Dermis microvascular lymphatic vessel endothelial cell (primary cell): ENCODE results near the gene BBS9. TPM values are rescaled to one million over a fixed set of nuclear protein-coding genes. Genes with fewer than 3 reads are reported as not detected.

ENCODE experiments used
- DNase-seq, 2 donors: peaks; one replicate each; pipeline versions ENCODE4 v3.0.0 to v3.0.0-alpha.2; 2010; ENCODE audit warnings: low read depth in 2 of 2
- total RNA-seq: library from RNA; depleted of rRNA; stranded (reverse); fragments of >200 nt; gene quantifications from 2 replicates; pipeline ENCODE4 v1.2.1, GENCODE V29; 2014

Gene BBS9
- total RNA-seq, 1 donor from 2014 or later: 11.2 TPM

DNA sequence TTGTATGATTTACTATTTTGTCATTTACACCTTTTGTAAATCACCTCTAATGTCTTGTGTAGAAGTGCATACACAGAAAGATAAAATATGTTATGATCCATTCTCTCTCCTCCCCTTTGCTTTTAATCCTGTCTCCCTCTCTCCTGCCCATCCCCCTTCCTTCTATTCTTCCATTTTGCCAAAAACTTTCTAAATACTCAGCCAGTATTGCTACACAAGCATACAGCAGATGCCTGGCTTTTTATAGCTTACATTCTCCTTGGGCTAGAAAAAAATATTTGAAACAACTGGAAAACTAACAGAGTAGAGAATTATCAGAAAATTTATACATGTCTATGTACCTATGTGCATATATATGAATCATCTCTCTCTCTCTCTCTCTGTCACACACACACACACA is 467.3 kb downstream of the BBS9 start:
- DNase-seq: no peak

DNA sequence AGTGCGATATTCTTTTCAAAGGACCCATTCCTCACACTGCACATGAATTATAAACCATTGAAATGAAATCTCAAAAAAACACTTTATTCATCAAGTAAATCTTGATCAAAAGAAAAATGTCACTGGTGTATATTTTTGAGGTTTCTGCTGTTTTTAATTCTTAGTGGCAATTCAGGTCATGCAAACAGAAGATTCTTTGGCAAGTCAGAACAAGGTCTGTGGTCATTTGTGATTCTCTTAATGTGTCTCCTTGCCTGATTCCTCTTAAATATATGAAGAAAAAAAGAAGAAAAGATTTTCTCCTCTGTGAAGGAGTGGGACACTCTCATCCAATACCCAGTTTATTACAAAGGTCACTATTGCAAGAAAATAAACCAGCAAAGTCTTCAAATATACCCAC is 467.8 kb downstream of the BBS9 start:
- no peak for DNase-seq

DNA sequence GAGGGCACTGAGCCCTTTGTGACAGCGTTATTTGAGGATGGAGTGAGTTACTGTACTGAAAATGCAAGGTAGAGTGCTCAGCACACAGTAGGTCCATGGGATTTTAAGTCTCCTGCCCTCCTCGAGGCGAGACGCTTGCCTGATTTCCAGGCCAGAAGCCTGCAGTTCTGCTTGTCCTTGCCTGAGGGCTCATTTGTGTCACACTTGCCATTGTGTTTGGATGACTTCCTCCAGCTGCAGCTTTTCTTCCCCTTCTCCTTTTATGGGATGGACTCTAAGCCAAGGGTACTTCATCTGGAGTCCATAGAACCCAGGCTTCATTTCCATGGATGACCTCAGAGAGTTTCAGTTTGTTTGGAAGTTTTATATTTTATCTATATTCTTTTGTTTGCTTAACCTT is 471.7 kb downstream of the BBS9 start:
- DNase-seq: no peak

DNA sequence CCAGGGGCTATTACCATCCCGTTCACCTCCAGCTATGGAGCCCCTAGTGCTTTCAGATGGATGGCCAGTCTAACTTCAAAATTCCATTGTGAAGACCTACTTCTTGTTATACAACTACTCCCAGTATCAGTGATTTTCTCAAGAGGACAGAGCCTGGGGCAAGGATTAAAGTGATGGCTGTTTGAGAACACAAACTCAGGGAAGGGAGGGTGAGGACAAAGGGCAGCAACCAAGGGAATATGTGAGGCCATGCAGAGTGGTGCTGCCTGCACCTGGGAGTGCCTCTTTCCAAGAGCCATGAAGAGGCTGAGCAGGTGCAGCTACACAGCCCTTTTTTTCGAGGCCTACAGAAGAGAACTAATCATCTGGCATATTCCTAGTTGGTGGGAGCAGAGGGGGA is 472.5 kb downstream of the BBS9 start:
- no peak for DNase-seq

DNA sequence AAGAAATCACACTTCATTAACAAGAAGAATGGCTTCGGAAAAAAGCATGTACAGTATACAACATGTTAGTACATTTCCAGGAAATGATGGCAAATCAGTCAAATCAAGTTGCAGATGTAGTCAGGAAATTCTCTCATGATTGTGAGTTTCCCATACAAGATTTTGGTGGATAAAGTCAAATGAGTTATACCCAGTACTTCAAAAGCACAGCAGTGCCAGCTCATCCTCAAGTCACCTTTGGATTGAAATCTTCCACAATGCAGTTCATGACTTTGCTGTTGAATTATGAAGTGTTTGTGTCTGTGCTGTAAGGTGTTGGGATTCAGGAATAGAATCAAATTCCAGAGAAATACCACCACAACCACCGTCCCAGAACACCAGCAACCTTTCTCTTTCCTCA is 474.7 kb downstream of the BBS9 start:
- DNase-seq: peak in 1 of 2 donors; percentile 66

DNA sequence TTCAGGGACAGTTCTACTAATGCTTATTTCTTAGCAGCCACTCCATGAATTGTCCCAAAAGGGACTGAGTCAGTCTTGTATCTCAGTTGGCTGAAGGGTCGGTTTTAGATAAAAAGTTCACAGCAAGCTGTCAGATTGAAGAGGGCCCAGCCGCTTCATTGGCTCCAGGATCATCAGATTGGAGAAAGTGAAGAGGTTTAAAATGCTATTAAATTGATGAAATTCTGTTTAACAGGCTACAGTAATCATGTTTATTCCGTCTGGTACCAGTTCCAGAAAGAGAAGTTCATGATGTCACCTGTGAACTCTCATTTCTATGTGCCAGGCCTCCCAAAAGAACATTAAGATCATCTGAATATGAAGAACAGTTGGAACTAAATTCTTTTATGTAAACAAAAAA is 481.6 kb downstream of the BBS9 start:
- DNase-seq: no peak

DNA sequence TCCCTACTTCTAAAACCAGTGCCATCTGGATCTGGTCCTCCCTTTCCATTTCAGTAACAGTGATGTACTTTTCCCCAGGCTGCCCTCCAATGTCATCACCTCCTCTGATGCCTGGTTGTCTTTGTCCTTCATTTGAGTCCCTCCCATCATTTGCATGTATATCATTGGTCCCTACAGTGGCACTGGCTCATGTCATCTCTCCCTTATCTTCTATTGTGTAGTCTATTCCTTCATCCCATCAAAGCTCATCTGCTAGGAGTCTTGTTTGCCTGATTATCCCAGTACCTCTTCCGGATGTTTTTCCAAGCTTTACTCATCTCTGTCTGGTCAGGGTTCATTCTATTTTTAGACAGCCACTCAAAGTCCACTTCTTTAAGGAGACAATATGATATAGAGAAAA is 483.1 kb downstream of the BBS9 start:
- no peak for DNase-seq

DNA sequence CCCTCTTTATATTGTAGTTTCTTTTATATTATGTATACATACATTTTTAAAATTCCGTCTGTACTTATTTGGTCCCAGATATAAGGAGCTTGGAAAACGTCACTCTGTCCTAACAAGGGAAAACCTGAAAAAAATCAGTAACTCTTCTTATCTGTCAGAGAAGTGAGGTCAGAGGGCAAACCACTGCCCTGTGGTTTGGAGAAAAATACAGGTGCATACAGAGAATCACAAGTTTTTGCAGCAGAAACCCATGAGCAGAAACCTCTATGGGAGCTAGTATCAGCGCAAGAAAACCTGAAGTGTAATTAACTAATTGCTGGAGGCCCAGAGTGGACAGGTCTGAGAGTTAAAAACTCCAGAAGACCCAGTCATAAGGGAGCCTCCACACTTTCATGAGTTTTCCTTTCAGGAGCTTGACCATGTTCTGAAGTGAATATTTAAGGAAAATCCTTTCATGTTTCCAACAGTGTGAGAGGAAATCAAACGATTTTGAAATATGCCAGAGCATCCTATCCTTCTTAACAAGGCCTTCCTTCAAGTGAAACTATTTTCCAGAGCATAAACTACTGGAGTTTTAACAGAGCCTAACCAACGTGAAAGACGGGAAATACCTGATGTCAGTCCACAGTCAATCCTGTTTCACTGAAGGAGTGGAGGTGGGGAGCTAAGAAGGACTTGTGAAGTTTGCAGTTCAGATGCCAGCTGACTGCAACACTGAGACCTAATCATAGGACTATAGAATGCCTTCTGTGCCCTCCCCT is 485.2 kb downstream of the BBS9 start:
- DNase-seq: no peak

DNA sequence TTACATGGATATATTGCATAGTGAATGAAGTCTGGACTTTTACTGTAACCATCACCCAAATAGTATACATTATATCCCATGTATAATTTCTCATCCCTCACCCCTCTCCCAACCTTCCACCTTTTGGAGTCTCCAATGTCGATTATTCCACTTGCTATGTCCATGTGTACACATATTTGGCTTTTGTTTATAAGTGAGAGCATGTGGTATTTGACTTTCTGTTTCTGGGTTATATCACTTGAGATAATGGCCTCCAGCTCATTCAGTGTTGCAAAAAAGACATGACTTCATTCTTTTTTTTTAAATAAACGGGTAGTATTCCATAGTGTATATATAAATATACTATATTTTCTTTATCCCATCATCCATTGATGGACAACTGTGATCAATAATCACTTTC is 487.4 kb downstream of the BBS9 start:
- DNase-seq: no peak

DNA sequence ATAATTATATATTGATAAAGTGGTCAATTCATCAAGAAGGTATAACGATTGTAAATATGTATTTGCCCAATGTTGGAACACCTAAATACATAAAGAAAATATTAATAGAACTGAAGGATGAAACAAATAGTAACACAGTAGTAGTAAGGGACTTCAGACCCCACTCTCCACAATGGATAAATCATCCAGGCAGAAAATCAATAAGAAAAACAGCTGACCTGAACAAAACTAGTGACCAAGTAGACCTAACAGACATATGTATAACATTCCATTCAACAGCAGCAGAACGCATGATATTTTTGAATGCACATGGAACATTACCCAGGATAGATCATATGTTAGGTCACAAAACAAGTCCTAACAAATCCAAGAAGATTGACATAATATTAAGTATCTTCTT is 489.9 kb downstream of the BBS9 start:
- no peak for DNase-seq

DNA sequence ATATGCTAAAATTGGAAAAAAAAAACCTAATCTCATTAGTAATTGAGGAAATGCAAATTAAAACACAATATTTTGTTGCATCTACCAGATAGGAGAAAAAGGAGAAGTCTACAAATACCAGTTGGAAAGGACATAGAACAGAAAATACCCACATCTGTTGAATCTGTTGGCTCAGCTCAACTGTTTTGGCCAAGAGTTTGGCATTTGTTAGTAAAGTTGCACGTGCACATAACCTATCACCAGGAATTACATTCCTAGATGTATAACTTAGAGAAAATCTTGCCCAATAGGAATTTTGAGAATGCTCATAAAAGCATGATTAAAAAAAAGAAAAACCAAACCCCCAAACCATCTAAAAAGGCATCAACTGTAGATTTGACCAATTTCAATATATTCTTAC is 493.9 kb downstream of the BBS9 start:
- DNase-seq: no peak

DNA sequence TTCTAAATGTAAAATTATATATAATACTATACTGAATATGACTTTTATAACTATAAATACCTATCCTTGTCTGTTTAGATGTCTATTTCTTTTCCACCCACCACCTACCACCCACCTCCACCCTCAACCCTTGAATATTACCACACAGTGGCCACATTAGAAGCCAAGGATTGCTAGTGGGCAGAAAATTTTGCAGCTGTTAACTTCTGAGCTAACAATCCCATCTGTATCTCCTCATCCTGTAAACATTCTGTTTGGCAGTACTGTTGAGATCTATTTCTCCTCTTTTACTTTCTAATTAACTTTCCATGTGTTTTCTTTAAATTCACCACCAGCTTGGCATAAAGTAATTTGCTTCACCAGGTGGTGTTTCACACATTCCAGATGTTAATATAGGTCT is 494.9 kb downstream of the BBS9 start:
- no peak for DNase-seq

DNA sequence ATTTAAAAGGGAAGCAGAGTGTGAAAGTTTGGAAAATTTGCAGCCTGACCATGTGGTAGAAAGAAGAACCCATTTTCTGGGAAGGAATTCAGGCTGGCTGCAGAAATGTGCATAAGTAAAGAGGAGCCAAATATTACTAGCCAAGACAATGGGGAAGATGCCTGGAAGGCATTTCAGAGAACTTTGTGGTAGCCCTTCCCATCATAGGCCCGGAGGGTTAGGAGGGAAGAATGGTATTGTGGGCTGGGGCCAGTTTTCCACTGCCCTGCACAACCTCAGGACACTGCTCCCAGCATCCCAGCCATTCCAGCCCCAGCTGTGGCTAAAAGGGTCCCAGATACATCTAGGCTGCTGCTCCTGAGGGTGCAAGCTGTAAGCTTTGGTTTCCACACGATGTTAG is 497.5 kb downstream of the BBS9 start:
- DNase-seq: no peak

DNA sequence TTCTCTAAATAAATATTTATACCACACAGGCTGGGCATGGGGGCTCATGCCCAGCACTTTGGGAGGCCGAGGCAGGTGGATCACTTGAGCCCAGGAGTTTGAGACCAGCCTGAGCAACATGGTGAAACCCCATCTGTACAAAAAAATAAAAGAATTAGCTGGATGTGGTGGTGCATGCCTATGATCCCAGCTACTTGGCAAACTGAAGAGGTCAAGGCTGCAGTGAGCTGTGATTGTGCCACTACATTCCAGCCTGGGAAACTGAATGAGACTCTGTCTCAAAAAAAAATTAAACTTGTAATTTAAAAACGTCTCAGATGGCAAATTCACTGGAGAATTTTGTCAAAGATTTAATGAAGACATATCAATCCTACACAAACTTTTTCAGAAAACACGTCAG is 498.4 kb downstream of the BBS9 start:
- DNase-seq: no peak

DNA sequence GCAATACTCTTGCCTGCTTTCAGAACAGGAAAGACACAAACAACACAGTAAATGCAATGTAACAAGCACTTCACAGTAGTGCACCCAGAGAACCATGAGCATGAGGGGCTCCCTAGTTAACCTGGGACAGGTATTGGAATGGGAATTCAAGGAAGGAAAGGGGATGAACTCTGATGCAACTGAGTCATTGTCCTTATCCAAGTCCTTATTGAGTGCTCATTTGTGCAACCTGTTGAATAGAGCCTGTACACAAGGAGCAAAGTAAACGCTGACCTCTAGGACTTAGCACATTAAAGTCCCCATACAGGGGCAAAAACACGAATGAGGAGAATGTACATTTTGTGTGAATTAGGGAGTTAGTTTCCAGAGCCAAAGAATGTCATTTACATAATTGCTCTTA is 499.5 kb downstream of the BBS9 start:
- no peak for DNase-seq

DNA sequence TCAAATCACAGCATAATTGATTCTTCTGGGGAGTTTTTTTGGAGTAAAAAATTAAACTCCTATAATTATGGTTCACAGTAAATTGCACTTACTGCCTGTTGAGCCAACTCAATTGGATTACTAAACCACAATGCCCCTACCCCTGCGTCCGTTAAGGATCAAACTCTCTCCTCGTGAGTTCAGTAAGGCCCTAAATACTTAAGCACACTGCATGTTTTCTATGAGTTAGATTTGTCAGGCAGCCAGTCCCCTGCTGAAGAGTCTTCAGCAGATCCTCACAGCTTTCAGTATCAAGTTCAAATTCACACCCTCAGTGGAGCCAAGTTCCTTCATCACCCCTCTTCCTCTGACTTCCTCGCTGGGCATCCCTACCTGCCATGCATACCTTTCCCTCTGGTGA is 501.0 kb downstream of the BBS9 start:
- no peak for DNase-seq

DNA sequence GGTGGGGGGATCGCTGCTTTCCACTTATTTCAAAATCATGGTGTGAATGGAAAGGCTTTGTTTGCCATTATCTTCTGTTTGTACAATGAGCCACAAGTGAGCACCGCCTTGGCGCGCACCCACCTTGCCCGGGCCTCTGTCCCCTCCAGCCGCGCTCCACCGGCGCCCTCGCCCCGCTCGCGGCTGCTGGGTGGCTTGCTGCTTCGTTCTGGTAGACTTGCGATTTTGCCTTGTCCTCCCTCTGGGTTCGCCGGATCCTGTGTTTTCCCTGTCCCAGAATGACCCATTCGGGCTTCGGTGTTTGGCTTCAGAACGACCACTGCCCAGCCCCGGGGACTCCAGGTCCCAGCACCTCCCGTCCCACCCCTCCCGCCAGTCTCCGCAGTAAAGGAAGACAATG is 503.0 kb downstream of the BBS9 start:
- no peak for DNase-seq

DNA sequence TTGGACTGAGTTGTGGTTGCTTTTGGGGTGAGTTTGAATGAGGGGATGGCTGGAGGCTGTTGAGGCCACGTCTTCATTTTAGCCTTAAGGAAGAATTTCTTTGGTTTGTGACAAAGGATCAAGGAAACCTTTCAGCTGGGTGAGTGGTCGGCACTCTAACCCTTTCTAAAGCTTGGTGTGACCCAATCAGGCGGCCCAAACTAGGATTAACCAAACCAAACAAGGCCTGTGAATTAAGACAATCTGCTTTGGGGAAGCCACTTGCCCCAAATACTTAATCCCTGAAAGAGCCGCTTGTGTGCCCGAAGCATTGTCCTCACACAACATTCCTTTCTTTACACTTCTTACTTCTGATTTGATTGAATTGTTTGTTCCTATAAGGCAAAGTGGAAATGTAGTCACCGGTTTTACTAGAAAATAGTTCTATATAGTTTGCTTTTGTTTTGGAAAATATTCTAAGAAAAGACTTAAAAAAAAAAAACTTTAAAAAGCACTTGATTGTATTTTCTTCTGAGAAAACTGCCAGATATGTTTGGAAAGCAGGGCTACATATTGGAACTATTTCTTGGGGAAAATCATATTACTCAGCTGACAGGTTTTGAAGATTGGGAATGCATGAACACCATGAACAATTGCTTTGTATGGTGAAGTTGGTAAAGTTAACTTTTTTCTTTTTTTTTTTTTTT is 503.6 kb downstream of the BBS9 start:
- DNase-seq: no peak

DNA sequence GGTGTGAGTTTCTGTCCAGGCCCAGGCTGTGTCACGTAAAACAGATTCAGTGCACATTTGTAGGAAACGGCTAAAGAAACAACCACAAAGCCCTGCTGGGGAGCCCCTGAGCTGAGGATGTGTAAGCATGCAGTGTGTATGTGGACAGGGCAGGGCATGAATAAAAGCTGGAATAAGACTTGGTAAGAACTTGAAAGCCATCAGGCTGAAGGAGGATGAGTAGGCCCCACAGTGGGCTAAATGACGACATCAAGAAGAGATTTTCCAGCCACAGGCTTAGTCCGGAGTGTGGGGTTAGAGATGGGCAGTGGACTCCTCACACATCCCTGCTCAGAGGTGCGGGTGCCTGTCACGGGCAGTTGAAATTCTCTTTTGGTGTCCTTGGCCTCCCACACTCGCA is 505.2 kb downstream of the BBS9 start:
- DNase-seq: no peak

DNA sequence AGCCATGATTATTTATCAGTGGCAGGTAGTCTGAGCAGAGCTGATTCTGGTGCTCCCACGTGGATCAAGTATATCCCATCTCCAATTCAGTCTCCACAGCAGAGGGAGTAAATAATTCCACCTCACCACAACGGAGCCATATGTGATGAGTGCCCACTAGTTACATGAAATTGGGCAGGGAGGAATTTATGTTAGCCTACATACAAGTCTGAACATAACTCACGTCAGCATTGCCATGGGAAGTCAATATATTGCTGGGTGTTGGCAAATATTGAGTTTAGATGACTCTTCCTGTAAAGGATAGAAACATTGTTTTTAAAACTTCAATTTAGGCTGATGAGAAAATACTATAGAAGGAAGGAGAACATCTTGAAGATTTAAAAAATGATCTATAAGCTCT is 507.0 kb downstream of the BBS9 start:
- no peak for DNase-seq

DNA sequence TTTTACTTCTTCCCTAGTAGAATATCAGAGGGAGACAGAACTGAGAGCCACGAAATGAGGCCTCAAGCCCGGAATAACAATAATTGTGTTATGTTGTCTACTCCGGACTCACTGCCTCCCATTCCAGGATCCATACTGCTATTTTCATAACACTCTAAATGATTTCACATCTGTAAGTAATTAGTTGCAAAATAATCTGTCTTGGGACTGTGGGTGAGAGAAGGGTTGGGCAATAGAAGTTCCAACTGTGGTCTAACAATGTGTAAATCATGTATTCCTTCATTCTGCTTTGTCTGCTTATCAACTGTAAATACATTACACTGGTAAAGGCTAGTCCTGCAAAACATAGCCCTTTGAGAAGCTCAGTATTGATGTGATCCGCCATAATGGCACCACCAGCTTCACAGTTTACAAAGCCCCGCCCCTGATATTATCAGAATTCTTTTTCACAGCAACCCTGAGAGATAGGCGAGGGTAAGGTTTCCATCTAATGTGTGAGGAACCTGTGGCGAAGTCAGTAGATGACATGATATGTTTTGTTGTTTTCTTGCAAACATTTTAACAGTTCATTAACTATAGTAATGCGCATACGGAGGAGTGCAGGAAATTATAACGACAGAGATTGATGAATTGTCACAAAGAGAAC is 510.3 kb downstream of the BBS9 start:
- no peak for DNase-seq

DNA sequence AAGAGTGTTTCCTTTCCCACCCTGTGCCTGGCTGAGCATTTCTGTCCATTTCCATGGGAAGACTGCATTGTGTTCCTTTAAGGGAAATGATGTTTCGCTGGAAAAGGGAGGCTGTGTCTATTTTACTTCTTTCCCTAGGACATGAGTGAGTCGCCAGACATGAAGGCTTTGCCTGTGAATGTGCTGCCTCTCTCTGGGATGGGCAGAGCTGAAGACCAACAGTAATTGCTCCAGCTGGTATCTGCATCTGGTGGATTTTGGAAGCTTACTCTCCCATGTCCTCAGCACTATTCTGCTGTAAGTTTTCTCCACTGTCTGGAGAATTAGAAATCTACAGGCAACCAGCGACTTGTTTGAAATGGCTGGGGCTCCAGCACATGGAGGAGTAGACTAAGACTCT is 511.4 kb downstream of the BBS9 start:
- no peak for DNase-seq

DNA sequence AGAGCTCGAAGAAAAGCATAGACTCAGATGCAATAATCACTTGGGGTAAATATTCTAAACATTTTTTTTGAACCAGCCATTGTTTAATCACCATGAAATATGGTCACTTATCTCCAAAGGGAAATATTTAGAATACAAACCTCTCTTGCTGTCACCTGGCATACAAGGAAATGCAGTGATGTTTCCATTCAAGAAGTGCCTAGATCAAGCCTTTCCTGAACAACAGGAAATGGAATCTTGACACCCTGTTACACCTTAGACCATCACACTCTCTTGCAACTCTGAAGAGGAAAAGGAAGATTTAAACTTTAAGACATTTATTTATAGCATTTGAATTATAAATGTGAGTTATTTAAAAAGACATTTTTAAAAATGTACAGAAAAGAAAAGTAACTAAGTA is 512.9 kb downstream of the BBS9 start:
- DNase-seq: no peak
